Measurements from ENCODE around the gene GPR152.

- TF ChIP-seq SIN3A (IDR thresholded peaks at IDR 0.05; ENCODE audit: borderline replicate concordance, insufficient read depth, low read length): no peak
- TF ChIP-seq TAF1 (IDR thresholded peaks at IDR 0.05; ENCODE audit: borderline replicate concordance, insufficient read depth, low read length): no peak
- no peak for TF ChIP-seq POLR2AphosphoS5 (IDR thresholded peaks at IDR 0.05; ENCODE audit: low read depth, low read length)
- TF ChIP-seq REST (IDR thresholded peaks at IDR 0.05; ENCODE audit: insufficient read depth in 1 of 2, low read depth in 2 of 2, low read length in 2 of 2): no peak
Measured at GRCh38 chr11:67431346-67432249, 20.9 kb downstream of the GPR152 start.

Measured in PFSK-1 (cell line).